C1 segment of cervical spinal cord (tissue), 14 donors: ENCODE results near the gene ATG7.
"Not testable (repeated sequence)": the region's sequence is repeated elsewhere in the genome, so short reads cannot be mapped to it uniquely, and the experiment has no call there.

Source experiments
- DNase-seq, 14 donors: peaks; one replicate each; lab custom pipeline; 2025; lab: John Stamatoyannopoulos, UW

ATG7 gene

GRCh38 chr3:11462673-11463072, 190.5 kb downstream of the ATG7 start:
- not testable (repeated sequence) for DNase-seq

DNA sequence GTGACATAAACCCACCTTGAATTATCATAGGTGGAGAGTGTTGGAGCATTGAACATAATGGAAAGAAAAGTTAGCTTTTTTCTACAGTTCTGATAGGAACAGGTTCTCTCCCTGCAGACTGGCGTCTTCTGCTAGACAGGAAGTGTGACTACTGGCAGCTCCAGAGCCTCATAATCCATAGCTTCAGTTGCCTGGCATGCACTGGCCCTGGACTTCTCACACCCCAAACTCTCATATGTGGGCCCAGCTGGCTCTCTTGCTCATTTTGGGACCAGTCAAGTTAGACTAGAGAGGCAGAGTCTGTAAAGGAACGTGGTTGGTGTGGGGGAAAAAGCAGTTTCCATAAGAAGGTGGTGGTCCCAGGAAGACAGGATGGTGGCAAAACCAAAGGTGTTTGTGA, 191.4 kb downstream of the ATG7 start:
- no peak for DNase-seq

DNA sequence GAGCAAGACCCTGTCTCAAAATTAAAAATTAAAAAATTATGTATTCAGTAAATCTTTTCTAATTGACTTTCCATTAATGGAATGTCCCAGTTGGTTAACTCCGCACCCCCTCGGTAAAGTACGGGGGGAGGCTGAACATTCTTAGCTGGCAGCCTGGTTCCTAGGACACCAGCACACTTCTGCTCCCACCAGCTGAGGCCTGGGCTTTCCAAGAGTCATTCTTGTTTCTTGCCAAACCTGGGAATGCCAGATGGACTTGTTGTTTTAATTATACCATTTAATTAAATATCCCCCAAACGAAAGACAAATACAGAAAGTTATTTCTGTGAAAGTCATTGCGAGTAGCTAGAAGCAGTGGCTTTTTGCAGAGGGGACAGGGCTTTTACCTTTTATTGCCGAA, 192.2 kb downstream of the ATG7 start:
- peak in 5 of 14 donors; percentile 6 to 37 (median 20) for DNase-seq

DNA sequence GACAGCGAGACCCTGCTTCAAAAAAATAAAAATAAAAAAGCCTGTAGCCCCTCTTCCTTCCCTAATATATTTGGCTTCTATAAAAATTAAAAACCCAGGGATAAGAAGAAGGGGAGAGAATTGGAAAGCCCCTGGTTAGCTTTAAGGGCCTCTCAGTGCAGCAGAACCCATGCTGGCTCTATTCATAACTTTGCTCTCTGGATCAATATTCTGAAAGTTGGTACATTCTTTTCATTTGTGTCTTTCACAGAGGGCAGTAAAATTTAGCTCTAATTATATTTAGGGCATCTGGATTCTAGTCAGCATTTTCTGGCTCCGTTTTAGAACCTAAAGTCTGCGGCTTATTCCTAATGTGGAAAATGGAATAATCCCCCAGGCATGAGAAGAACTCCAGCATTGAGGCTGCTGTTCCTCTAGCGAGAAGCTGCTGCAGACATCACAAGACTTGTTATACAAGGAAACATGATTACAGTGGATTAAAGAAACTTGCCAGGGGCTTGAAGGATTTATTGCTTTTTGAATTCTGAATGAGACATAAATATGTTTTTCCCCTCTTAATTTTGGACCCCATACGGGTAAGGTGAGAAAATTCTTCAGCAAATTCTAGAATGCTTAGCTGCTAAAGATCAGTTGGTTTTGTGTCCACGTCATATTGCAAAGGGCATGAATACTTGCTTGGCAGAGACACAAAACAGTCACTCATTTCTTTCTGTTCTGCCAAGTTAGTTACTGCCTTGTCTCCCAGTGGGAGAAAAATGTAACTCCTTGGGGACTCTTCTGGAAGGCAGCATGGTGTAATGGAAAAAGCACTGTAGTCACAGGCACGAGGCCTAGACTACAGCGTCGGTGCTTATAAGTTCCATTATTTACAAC, 193.8 kb downstream of the ATG7 start:
- peak in 2 of 14 donors; percentile 4 to 5 for DNase-seq

DNA sequence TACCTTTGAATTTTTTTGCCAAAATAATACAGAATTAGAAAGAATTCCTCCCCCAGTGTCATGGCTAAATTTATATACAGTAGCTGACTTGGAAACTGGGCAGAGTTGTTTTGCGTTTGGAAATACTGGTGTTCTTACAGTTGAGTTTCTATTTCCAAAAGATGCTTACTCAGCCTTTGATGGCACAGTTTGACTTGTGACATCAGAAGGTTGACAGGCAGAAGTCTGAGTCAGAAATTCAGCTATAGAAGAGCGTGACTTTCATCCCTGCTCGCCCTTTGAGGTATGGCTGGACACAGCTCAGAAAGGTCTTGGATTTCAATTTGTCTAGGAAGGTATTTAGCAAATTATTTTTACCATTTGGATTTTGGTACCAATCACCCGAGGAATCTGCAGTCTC, 195.7 kb downstream of the ATG7 start:
- DNase-seq = no peak

DNA sequence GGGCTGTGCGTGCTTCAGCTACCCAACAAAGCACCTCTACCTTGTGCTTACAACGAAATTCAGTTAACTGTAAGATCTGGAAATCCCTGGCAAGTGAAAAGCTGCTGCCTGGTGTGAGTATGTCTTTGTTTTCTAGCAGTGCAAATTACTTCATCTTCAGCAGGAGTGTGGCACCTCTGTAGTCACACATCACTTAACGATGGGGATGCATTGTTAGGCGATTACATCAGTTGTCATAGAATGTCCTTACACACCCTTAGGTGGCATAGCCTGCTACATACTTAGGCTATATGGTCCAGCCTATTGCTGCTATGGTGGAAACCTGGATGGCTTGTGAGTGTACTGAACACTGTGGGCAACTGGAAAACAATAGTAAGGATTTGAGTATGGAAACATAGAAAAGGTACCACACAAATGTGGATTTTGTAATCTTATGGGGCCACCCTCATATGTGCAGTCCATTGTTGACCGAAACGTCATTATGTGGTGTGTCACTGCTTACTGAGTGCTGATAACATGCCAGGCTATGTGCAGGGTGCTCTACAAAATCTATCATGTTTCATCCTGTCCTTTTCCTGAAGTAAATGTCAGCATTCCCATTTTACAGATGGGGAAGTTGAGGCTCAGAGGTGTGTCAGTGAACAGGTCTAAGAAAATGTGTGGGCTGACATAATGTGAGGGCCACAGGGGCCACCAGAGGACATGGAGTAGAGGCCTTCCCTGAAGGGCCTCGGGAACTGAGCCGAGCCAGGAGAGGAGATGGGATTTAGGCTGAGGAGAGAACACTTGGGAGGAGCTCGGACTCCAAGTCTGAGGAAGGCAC, 198.0 kb downstream of the ATG7 start:
- DNase-seq = no peak

DNA sequence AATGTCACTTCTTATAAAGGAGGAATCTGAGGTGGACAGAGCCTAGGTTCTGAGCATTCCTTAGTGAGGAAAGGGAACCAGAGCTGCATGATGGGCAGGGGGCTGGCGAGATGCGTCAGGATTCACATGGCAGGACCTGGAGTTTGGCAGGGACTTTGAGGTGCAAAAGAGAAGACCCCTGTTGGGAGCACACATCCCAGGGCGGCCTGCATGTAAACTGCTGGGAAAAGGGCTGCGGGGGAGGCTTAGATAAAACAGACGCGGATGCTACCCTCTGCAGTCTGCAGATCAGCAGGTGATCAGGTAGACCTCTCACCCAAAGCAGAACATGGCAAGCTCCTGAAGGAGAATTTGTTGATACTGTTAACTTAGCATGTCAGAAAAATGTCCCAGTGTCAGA, 203.1 kb downstream of the ATG7 start:
- DNase-seq = no peak

DNA sequence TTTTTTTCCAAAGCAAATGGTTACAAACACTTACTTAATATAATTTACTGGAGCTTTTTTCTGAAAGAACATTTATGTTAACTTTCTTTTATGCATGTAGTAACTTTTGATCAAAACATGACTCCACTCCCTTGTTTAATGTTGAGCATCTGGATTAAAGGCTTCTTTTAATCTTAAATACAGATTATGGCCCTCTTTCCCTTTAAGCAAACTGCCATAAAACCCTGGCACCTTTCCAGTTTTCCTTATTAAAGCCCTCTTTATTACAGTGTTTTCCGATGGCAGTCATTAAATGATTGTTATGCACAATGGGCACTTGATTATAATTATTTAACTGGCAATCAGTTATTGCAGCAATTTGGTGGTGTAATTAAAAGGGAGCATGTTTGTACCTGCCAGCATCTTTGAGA, 204.5 kb downstream of the ATG7 start:
- DNase-seq = no peak

- DNase-seq = no peak
Observed at GRCh38 chr3:11477407-11477911, 205.3 kb downstream of the ATG7 start.

GRCh38 chr3:11478167-11478566, 206.0 kb downstream of the ATG7 start:
- DNase-seq = no peak

- DNase-seq = no peak
Observed at GRCh38 chr3:11479221-11479620, 207.0 kb downstream of the ATG7 start.

DNA sequence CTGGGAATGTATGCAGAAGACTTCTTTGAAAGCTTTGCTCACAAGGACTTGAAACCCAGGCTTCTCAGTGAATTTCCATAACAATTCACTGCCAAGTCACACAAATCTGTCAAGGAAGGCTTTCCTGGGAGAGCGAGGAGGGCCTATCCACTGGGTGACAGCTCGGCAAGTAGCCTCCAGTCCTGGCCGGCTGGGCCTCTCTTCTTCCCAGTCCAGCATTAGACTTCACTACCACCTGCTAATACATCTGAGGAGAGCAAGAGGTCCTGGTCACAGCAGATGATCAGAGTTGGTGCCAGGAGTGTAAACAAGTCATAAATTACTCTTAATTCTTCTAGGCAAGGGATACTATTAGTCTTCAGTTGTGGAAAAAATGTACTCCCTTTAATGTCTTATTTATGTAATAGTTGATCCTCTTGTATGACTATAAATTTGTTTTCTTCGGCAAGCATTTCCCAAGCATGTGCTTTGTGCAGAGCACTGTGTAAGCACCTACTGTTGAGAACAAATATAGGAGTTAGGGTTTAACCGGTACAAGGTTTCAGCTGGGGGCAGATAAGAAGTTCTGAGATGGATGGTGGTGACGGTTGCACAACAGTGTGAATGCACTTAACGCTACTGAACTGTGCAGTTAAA, 208.6 kb downstream of the ATG7 start:
- DNase-seq = no peak

- DNase-seq = no peak
Observed at GRCh38 chr3:11481556-11481955, 209.4 kb downstream of the ATG7 start.

DNA sequence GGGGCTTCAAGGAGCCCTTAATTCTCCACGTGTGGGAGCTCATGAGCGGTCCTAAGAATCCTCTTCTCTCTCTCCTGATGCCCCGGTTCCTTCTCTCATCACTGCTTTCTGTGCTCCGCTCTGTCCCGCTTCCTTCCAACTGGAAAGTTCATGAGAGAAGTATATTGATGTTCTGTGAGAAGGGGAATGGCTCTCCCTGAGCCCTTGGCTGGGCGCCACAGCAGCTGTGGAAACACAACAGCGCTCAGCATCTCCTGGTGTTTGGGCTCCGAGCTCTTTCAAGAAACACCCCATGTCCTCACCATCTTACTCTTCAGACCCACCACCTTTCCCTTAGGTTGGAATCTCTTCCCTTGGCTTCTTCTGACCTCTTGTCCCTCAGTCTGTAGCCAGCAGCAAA, 209.8 kb downstream of the ATG7 start:
- peak in 5 of 14 donors; percentile 1 to 47 (median 26) for DNase-seq

DNA sequence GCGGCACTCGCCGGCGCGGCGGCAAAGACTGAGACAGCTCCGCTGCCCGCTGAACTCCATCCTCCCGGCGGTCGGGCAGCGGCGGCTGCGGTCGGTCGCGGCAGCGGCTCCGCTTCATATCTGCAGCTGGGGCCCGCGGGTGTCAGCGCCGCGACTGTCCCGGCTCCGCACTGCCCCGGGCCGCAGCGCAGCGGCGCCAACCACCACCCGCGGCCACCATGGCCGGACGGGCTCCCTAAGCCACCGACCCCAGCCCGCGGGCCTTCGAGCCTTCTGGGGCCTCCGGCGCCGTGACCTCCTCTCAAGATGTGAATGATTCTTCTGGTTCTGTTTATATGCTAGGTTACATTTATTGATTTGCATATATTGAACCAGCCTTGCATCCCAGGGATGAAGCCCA, 216.2 kb downstream of the ATG7 start:
- not testable (repeated sequence) for DNase-seq

DNA sequence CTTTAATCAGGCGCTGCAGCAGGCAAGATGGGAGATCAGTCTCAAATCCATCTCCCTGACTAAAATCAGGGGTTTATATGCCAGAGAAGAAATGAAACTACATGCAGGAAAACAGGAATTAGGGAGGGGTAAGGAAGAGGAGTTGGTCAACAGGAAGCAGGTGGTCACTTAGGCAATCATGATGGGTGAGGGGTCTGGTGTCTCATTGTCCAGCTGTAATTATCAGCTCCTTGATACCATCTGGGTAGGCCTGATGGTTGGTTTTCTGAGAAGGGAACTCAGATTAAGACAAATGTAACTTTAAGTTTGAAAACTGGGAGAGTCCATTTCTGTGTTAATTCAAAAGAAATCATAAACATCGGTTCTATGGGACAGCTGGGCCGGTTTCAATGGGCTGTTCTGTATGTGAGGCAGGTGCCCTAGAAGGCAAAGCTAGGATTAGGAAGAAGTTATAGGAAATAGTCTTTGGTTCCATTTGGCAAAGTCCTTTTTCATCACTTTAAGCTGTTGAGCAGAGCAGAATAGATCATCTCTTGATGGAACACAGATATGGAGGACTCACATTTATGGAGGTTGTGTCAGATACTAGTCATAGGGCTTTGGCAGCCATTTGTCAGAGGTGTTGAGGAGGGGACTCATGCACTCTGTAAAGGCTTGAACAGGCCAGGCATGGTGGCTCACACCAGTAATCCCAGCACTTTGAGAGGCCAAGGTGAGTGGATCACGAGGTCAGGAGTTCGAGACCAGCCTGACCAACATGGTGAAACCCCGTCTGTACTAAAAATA, 222.1 kb downstream of the ATG7 start:
- no peak for DNase-seq

DNA sequence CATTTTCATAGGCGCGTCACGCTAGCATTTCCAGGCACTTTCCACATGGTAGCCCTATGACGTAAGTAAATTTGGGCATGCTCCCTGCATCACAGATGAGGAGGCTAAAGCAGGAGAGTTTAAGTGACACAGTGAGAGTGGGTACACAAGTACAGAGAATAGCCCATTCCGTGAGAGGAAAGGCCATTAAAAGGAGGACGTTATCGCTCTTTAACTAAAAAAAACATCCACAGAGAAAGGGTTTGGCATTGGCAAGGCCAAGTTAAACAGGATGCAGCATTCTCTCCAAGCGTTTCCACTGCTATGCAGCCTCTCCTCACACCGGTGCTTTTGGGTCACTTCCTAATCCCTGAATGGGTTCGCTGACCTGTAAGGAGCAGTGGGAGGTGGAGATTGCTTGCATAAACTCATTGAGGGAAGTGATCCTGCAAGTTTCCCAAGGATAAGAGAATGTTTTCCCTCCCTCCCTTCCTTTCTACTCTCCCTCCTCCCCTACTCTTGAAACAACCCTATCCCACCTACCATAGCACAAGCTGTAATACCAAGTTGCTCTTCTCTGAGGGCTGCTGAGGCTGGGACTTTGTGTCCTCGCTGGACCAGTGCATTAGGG, 223.9 kb downstream of the ATG7 start:
- DNase-seq = no peak

- no peak for DNase-seq
Observed at GRCh38 chr3:11498177-11498576, 226.0 kb downstream of the ATG7 start.

DNA sequence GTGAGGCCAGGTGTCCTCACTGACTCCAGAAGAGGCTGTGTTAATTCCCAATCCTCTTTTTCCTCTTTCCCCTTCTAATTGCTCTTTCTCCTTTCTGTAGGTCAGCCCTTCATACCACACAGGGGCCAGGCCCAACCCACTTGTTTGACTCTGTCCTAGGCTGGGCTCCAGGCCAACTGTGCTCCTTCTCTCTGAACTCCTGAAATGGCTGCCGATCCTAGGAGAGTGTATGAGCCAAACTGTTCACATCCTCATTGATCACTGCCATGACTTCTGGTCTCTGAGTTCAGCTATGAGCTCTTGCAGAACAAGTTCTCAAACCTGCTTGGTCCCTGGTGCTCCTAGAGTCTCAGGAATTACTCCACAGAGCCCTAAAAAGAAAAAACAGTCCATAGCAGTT, 226.4 kb downstream of the ATG7 start:
- DNase-seq = peak in 1 of 14 donors; percentile 18

GRCh38 chr3:11499144-11499543, 226.9 kb downstream of the ATG7 start:
- no peak for DNase-seq

DNA sequence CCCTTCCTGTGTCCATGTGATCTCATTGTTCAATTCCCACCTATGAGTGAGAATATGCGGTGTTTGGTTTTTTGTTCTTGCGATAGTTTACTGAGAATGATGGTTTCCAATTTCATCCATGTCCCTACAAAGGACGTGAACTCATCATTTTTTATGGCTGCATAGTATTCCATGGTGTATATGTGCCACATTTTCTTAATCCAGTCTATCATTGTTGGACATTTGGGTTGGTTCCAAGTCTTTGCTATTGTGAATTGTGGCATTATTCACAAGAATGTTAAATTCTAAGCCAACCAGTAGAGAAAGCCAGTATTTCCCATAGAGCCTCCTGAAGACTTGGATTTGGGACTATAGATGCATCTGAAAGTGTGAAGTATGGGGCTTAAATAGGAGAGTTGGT, 230.2 kb downstream of the ATG7 start:
- not testable (repeated sequence) for DNase-seq
